Lower leg skin (tissue), 4 donors: ENCODE results near the gene TLE1. TPM values are rescaled to one million over a fixed set of nuclear protein-coding genes. Genes with fewer than 3 reads are reported as not detected.

Experiments
- DNase-seq, 2 donors: peaks; one replicate each; pipeline ENCODE4 v3.0.0-alpha.2; 2019; ENCODE audit warnings: low spot score in 2 of 2
- H3K4me3 ChIP-seq: fragments of 200-600 bp; sonication (generic); 2 replicates; pipeline ENCODE4 v1.5.1; 2017; ENCODE audit warnings: mild to moderate bottlenecking, low read depth; ENCODE audit not compliant: poor library complexity, severe bottlenecking
- CTCF ChIP-seq, 3 donors: fragments of 450-650 bp; IDR thresholded peaks; one replicate each; pipeline ENCODE4 v1.5.1; 2016; ENCODE audit warnings: antibody characterized with exemption in 3 of 3, mild to moderate bottlenecking in 3 of 3, moderate library complexity in 2 of 3
- POLR2A ChIP-seq, 2 donors: fragments of 450-650 bp; IDR thresholded peaks; one replicate each; pipeline ENCODE4 v1.6.1; 2016 to 2017; ENCODE audit warnings: antibody characterized with exemption in 2 of 2, mild to moderate bottlenecking in 1 of 2, moderate library complexity in 1 of 2
- WGBS, 2 donors: methylation state at CpG; one replicate each; pipeline ENCODE4 v1.1.5; 2018; 5-methylcytosine and 5-hydroxymethylcytosine counted together
- intact Hi-C: fragments of 100-400 bp; cut with DNase I; formaldehyde crosslinking; loops from one replicate; pipeline ENCODE4 v1.15.0; 2023; ENCODE audit warnings: low total_unique reads
- total RNA-seq, 4 donors: library from RNA; depleted of rRNA; stranded (reverse); fragments of >200 nt; gene quantifications; one replicate each; pipeline ENCODE4 v1.1.0, GENCODE V29; 2016

Gene TLE1
- total RNA-seq, 4 donors from 2014 or later, result 42.0 to 63.3 (median 43.7) TPM

- DNase-seq, result peak in 1 of 2 donors; percentile 57
- TF ChIP-seq POLR2A (IDR thresholded peaks at IDR 0.05), result no peak
- no peak for TF ChIP-seq CTCF (IDR thresholded peaks at IDR 0.05)
- 69 to 72% methylated on average over 5 of the region's 5 CpGs for WGBS, 2 donors
- no peak overlapping the region for H3K4me3 ChIP-seq
- intact Hi-C loops, result no loop called here
These were observed 69.4 kb downstream of the TLE1 start for GRCh38 chr9:81620002-81620390.

GRCh38 chr9:81619353-81620001, 69.9 kb downstream of the TLE1 start:
- 79 to 83% methylated on average over 3 of the region's 3 CpGs for WGBS, 2 donors
- DNase-seq, result peak in 1 of 2 donors; percentile 25
- no peak for TF ChIP-seq CTCF (IDR thresholded peaks at IDR 0.05)
- TF ChIP-seq POLR2A (IDR thresholded peaks at IDR 0.05), result no peak
- H3K4me3 ChIP-seq, result no peak overlapping the region
- intact Hi-C loops, result no loop called here

GRCh38 chr9:81618923-81619322, 70.4 kb downstream of the TLE1 start:
- peak in 1 of 2 donors; percentile 21 for DNase-seq
- 100% methylated on average over 1 of the region's 1 CpG for WGBS, 2 donors
- intact Hi-C loops, result no loop called here
- no peak overlapping the region for H3K4me3 ChIP-seq
- TF ChIP-seq POLR2A (IDR thresholded peaks at IDR 0.05), result no peak

- H3K4me3 ChIP-seq, result no peak overlapping the region
- WGBS, 2 donors, result 92 to 97% methylated on average over 4 of the region's 4 CpGs
- intact Hi-C loops, result no loop called here
- DNase-seq, result no peak
- no peak for TF ChIP-seq POLR2A (IDR thresholded peaks at IDR 0.05)
- TF ChIP-seq CTCF (IDR thresholded peaks at IDR 0.05), result no peak
These were observed 73.2 kb downstream of the TLE1 start for GRCh38 chr9:81616141-81616540.

GRCh38 chr9:81614335-81614734, 75.0 kb downstream of the TLE1 start:
- 96 to 98% methylated on average over 6 of the region's 6 CpGs for WGBS, 2 donors
- TF ChIP-seq CTCF (IDR thresholded peaks at IDR 0.05) (no peak), POLR2A (IDR thresholded peaks at IDR 0.05) (no peak)
- peak in 1 of 2 donors; percentile 53 for DNase-seq
- no peak overlapping the region for H3K4me3 ChIP-seq
- intact Hi-C loops, result no loop called here

- intact Hi-C loops, result no loop called here
- WGBS, 2 donors, result 54 to 68% methylated on average over 23 of the region's 23 CpGs
- no peak overlapping the region for H3K4me3 ChIP-seq
- DNase-seq, result peak; percentile 36 to 86
- no peak for TF ChIP-seq POLR2A (IDR thresholded peaks at IDR 0.05)
- no peak for TF ChIP-seq CTCF (IDR thresholded peaks at IDR 0.05)
These were observed 76.1 kb downstream of the TLE1 start for GRCh38 chr9:81613002-81613812.
